Renal pelvis (tissue), 4 donors: ENCODE results near the gene CHCHD1. TPM values are rescaled to one million over a fixed set of nuclear protein-coding genes. Genes with fewer than 3 reads are reported as not detected.

Experiments used
- DNase-seq: peaks from one replicate; pipeline ENCODE4 v3.0.0-alpha.2; 2013
- polyA plus RNA-seq, 3 donors: library from polyadenylated mRNA; unstranded; fragments of 120-200 nt; gene quantifications; one replicate each; pipeline ENCODE4 v1.2.1, GENCODE V29; 2013; ENCODE audit not compliant: insufficient read length in 3 of 3

The CHCHD1 gene
- polyA plus RNA-seq, 3 donors: 50.0 to 55.2 (median 54.5) TPM

GRCh38 chr10:73759512-73760115 is 22.2 kb upstream of the CHCHD1 start:
- DNase-seq: no peak

- DNase-seq: no peak
Measured at GRCh38 chr10:73761781-73762180, 20.1 kb upstream of the CHCHD1 start.

- DNase-seq: no peak
Measured at GRCh38 chr10:73762915-73763314, 18.9 kb upstream of the CHCHD1 start.

GRCh38 chr10:73763343-73763742 is 18.5 kb upstream of the CHCHD1 start:
- no peak for DNase-seq

DNA sequence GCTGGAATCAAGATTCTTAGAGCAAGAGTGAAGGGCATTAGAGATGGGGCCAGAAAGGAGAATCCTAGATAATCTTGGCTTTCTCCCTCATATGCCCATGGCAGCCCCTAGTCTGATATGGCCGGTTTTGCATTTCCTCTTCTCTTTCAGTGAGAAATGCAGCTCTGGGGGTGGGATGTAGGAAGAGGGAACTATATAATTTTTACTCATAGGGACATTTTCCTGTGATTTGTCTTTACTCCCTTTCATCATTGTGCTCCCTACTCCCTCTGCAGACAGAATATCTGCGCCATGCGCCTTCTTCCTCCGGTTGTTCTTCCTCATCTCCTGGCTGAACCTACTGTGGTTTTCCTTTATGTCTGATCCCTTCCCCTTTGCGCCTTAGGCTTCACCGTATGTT is 16.8 kb upstream of the CHCHD1 start:
- no peak for DNase-seq

DNA sequence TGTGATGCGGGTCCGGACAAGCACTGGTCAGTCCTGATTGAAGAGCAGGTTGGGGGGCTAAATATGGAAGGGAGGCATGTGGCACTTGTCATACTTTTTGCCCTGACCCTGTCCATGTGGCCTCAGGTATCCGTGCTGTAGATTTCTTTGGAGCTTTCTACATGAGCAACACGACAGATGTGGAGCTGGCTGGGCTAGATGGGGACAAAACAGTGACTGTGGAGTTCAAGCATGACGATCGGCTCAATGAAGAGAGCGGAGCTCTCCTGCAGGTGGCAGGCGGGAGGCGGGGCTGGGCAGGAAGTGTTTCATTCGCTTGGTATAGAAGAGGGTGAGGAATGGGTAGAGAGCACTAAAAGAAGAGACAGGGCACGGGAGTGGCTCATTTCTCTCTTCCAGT is 13.0 kb upstream of the CHCHD1 start:
- DNase-seq: no peak

GRCh38 chr10:73769396-73769795 is 12.5 kb upstream of the CHCHD1 start:
- DNase-seq: no peak

DNA sequence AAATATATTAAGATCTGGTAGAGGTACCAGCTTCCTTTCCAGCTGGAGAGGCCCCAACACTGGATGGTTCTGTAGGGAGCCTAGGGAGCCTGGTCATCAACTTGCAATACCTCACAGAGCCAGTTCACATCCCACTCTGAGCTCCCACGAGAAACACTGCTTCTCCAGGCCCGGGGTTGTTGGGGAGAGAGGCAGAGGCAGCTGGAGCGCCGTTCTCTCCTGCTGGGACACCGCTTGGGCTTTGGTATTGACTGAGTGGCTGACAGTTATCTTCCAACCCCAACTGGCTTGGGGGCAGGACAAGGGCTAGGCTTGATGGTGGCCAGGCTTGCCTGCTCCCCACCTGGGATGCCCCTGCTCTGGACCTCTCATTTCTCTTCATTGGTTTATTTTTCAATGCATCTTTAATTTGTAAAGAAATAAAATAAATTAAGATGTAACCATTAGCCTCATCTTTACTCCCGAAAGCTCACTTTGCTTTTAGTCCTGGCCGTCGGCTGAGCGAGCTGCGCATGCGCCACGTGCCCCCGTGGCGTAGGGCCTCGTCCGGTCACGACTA is 10.0 kb upstream of the CHCHD1 start:
- no peak for DNase-seq

DNA sequence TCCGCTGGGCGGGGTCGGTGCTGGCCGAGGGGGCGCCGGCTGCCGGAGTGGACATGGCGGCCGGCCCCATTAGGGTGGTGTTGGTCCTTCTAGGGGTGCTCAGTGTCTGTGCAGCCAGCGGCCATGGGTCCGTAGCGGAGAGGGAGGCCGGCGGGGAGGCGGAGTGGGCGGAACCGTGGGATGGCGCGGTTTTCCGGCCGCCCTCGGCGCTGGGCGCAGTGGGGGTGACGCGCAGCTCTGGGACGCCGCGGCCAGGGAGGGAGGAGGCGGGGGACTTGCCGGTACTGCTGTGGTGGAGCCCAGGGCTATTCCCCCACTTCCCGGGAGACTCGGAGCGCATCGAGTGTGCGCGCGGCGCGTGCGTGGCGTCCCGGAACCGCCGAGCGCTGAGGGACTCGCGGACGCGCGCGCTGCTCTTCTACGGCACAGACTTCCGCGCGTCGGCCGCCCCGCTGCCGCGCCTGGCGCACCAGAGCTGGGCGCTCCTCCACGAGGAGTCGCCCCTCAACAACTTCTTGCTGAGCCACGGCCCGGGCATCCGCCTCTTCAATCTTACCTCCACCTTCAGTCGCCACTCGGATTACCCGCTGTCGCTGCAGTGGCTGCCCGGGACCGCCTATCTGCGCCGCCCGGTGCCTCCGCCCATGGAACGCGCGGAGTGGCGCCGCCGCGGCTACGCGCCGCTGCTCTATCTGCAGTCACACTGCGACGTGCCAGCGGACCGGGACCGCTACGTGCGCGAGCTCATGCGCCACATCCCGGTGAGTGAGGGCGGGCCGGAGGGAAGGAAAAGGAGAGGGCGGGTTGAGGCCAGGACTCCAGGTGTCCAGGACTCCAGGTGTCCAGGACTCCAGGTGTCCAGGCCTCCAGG is 9.3 kb upstream of the CHCHD1 start:
- DNase-seq: peak; percentile 85

DNA sequence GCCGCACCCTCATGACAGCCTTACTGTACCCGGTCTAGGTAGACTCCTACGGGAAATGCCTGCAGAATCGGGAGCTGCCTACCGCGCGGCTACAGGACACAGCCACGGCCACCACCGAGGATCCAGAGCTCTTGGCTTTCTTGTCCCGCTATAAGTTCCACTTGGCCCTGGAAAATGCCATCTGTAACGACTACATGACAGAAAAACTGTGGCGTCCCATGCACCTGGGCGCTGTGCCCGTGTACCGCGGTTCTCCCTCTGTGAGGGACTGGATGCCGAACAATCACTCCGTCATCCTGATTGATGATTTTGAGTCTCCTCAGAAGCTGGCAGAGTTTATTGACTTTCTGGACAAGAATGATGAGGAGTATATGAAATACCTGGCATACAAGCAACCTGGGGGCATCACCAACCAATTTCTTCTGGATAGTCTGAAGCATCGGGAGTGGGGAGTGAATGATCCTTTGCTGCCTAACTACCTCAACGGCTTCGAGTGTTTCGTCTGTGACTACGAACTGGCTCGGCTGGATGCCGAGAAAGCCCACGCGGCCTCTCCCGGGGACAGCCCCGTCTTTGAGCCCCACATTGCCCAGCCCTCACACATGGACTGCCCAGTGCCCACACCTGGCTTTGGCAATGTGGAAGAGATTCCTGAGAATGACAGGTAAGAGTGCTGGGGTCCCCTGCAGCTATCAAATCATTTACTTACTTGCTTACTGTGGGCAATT is 8.5 kb upstream of the CHCHD1 start:
- DNase-seq: no peak

GRCh38 chr10:73774637-73775036 is 7.2 kb upstream of the CHCHD1 start:
- no peak for DNase-seq

GRCh38 chr10:73779018-73779417 is 2.8 kb upstream of the CHCHD1 start:
- no peak for DNase-seq

GRCh38 chr10:73779539-73780197 is 2.2 kb upstream of the CHCHD1 start:
- DNase-seq: no peak

DNA sequence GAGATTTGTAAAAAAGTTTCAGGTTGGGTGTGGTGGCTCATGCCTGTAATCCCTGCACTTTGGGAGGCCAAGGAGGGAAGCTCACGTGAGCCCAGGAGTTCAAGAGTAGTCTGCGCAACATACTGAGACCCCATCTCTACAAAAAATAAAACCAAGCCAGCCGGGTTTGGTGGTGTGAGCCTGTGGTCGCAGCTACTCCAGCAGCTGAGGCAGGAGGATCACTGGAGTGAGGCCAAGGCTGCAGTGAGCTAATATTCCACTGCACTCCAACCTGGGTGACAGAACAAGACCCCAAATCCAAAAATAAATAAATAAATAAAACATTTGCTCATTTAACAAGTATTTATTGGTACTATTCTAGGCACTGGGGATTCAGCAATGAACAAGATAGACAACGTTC is 1.5 kb upstream of the CHCHD1 start:
- no peak for DNase-seq

DNA sequence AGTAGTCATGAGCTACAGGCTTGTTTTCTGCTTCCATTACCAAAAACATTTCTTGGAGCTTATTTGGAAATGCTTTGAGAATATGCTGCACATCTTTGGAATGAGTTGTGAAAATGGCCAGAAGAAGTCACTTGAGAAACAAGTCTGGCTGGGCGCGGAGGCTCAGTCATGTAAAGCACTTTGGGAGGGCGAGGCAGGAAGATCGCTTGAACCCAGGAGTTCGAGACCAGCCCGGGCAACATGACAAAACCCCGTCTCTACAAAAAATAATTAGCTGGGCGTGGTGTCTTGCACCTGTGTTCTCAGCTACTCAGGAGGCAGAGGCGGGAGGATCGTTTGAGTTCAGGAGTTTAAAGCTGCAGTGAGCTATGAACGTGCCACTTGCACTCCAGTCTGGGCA is 882 bp upstream of the CHCHD1 start:
- DNase-seq: no peak

- DNase-seq: no peak
Measured at GRCh38 chr10:73781548-73781878, 335 bp upstream of the CHCHD1 start.

DNA sequence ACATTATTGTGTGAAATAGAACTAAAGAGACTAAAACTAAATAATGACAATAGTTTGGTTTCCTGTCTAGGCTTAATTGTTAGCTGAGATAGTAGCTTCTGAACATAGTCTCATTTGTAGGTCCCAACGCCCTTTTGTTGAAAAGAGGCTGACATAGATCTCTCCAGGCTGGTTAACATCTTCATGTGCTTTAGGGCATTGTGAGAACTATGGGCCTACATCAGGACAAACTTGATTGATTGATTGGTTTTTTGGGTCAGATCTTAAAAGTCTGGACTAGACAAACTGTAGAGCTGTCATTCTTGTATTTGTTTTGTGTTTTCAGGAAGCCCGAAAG is 869 bp downstream of the CHCHD1 start:
- no peak for DNase-seq

DNA sequence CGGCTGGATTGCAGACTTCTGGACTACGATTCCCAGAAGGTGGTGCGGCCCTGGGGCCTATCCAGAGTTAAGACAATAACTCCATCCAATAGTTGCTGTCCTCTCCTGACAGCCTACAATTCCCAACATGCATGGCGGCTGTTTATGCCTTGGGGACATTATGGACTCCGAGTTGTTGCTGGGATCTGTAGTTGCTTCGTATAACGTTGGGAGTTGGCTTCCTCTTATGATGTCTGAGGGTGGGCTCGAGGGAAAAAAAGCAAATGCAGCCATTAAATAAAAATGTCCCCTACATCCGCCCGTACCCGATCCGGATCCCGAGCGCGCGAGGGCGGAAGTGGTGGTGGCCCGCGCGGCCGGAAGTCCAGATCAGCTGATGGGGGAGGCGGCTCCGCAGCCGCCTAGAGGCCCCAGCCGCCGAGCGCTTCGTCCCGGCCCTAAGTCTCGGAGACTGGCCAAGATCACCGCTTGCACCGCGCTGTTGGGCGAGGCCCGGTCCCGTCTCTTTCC is 3.4 kb downstream of the CHCHD1 start, which contains the start of gene ZSWIM8:
ZSWIM8 (plus strand) TSS at position 396 of the 510 bp plus-strand sequence. CDS start 273 bp downstream, outside the sequence.
- DNase-seq: peak; percentile 97

GRCh38 chr10:73785721-73786511 is 4.1 kb downstream of the CHCHD1 start:
- peak; percentile 31 for DNase-seq

- DNase-seq: no peak
Measured at GRCh38 chr10:73786512-73786885, 4.7 kb downstream of the CHCHD1 start.
